ENCODE data around the gene FOXK2.
"Not testable (repeated sequence)": the region's sequence is repeated elsewhere in the genome, so short reads cannot be mapped to it uniquely, and the experiment has no call there.

The FOXK2 gene

GRCh38 chr17:82561429-82562035 is 42.0 kb downstream of the FOXK2 start:
- Histone ChIP-seq H3K36me3 (ENCODE audit: control insufficient read depth, insufficient read depth, low read length) (peaks cover 11% of the 10 kb centered on the region), H3K4me3 (replicated peaks; ENCODE audit: low read depth, low read length) (no peak overlapping the region), H3K27me3 (replicated peaks; ENCODE audit: control insufficient read depth, insufficient read depth, low read length) (no peaks in the 10 kb centered on the region)
- TF ChIP-seq, protein P1, sequence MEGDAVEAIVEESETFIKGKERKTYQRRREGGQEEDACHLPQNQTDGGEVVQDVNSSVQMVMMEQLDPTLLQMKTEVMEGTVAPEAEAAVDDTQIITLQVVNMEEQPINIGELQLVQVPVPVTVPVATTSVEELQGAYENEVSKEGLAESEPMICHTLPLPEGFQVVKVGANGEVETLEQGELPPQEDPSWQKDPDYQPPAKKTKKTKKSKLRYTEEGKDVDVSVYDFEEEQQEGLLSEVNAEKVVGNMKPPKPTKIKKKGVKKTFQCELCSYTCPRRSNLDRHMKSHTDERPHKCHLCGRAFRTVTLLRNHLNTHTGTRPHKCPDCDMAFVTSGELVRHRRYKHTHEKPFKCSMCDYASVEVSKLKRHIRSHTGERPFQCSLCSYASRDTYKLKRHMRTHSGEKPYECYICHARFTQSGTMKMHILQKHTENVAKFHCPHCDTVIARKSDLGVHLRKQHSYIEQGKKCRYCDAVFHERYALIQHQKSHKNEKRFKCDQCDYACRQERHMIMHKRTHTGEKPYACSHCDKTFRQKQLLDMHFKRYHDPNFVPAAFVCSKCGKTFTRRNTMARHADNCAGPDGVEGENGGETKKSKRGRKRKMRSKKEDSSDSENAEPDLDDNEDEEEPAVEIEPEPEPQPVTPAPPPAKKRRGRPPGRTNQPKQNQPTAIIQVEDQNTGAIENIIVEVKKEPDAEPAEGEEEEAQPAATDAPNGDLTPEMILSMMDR (IDR thresholded peaks at IDR 0.05; ENCODE audit: insufficient read depth, low read length, poor library complexity, severe bottlenecking) = no peak
- DNase-seq (ENCODE audit: extremely low read depth, insufficient read length) = no peak

- H3K4me3 ChIP-seq (replicated peaks; ENCODE audit: low read depth, low read length); DNase-seq (ENCODE audit: extremely low read depth, insufficient read length); H3K27me3 ChIP-seq (replicated peaks; ENCODE audit: control insufficient read depth, insufficient read depth, low read length): not testable (repeated sequence)
- H3K36me3 ChIP-seq (ENCODE audit: control insufficient read depth, insufficient read depth, low read length) = peaks cover 13% of the 10 kb centered on the region
Measured at GRCh38 chr17:82562718-82563220, 43.2 kb downstream of the FOXK2 start.

DNA sequence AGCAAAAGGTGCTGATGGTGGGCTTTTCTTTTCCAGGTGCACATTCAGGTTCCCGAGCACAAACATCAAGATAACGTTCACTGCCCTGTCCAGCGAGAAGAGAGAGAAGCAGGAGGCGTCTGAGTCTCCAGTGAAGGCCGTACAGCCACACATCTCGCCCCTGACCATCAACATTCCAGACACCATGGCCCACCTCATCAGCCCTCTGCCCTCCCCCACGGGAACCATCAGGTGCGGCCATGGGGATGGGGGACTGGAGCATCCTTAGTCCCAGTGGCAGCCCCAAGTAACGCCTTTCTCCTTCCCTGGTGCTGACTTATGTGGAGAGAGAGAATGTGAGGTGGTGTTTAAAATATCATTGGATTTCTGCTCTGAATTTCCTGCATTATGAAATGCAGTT is 43.8 kb downstream of the FOXK2 start:
- Histone ChIP-seq H3K4me3 (replicated peaks; ENCODE audit: low read depth, low read length) (no peak overlapping the region), H3K27me3 (replicated peaks; ENCODE audit: control insufficient read depth, insufficient read depth, low read length) (no peaks in the 10 kb centered on the region), H3K36me3 (ENCODE audit: control insufficient read depth, insufficient read depth, low read length) (peaks cover 15% of the 10 kb centered on the region)
- TF ChIP-seq, protein P1 (IDR thresholded peaks at IDR 0.05; ENCODE audit: insufficient read depth, low read length, poor library complexity, severe bottlenecking) = no peak
- no peak for DNase-seq (ENCODE audit: extremely low read depth, insufficient read length)

DNA sequence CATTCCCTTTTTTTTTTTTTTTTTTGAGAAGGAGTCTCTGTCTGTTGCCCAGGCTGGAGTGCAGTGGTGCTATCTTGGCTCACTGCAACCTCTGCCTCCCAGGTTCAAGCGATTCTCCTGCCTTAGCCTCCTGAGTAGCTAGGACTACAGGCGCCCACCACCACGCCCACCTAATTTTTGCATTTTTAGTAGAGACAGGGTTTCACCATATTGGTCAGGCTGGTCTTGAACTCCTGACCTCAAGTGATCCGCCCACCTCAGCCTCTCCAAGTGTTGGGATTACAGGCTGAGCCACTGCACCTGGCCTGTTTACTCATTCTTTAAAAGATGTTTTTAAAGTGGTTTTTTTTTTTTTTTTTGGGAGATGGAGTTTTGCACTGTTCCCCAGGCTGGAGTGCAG is 44.2 kb downstream of the FOXK2 start:
- H3K27me3 ChIP-seq (replicated peaks; ENCODE audit: control insufficient read depth, insufficient read depth, low read length); DNase-seq (ENCODE audit: extremely low read depth, insufficient read length); H3K4me3 ChIP-seq (replicated peaks; ENCODE audit: low read depth, low read length): not testable (repeated sequence)
- H3K36me3 ChIP-seq (ENCODE audit: control insufficient read depth, insufficient read depth, low read length) = peaks cover 15% of the 10 kb centered on the region

DNA sequence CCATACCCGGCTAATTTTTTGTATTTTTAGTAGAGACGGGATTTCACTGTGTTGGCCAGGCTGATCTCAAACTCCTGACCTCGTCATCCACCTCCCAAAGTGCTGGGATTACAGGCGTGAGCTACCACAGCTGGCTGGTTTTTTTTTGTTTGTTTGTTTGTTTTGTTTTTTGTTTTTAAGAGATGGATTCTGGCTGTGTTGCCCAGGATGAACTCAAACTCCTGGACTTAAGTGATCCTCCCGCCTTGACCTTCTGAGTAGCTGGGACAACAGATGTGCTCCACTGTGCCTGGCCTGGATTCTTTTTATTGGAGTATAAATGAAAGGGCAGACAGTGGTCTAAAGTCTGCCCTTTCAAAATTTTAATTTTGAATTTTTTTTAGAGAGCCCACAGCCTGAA is 44.7 kb downstream of the FOXK2 start:
- no peaks in the 10 kb centered on the region for H3K27me3 ChIP-seq (replicated peaks; ENCODE audit: control insufficient read depth, insufficient read depth, low read length)
- H3K36me3 ChIP-seq (ENCODE audit: control insufficient read depth, insufficient read depth, low read length) = peaks cover 18% of the 10 kb centered on the region
- TF ChIP-seq, protein P1 (IDR thresholded peaks at IDR 0.05; ENCODE audit: insufficient read depth, low read length, poor library complexity, severe bottlenecking) = no peak
- no peak for DNase-seq (ENCODE audit: extremely low read depth, insufficient read length)
- H3K4me3 ChIP-seq (replicated peaks; ENCODE audit: low read depth, low read length) = no peak overlapping the region

- Histone ChIP-seq H3K4me3 (replicated peaks; ENCODE audit: low read depth, low read length) (no peak overlapping the region), H3K36me3 (ENCODE audit: control insufficient read depth, insufficient read depth, low read length) (peaks cover 21% of the 10 kb centered on the region), H3K27me3 (replicated peaks; ENCODE audit: control insufficient read depth, insufficient read depth, low read length) (no peaks in the 10 kb centered on the region)
- TF ChIP-seq, protein P1 (IDR thresholded peaks at IDR 0.05; ENCODE audit: insufficient read depth, low read length, poor library complexity, severe bottlenecking) = no peak
- no peak for DNase-seq (ENCODE audit: extremely low read depth, insufficient read length)
Measured at GRCh38 chr17:82565551-82565950, 46.0 kb downstream of the FOXK2 start.

All from GM06990 (cell line).